HepG2 (cell line): ENCODE results near the gene REM2.

Experiments used
- MAF1 ChIP-seq: sonication (generic); formaldehyde crosslinking; IDR thresholded peaks from 2 replicates; pipeline ENCODE4 v1.5.0; 2020; ENCODE audit warnings: missing genetic modification reagents, borderline replicate concordance
- ZNF446 ChIP-seq: sonication (generic); formaldehyde crosslinking; IDR thresholded peaks from 2 replicates; pipeline ENCODE4 v1.5.0; 2020; ENCODE audit warnings: mild to moderate bottlenecking, missing genetic modification reagents
- TF ChIP-seq, protein P1 (sequence below): sonication (generic); formaldehyde crosslinking; IDR thresholded peaks from 2 replicates; pipeline ENCODE4 v1.5.0; 2020; ENCODE audit warnings: mild to moderate bottlenecking, missing genetic modification reagents, moderate library complexity
- TF ChIP-seq, protein P2 (sequence below): sonication (generic); formaldehyde crosslinking; IDR thresholded peaks from 2 replicates; pipeline ENCODE4 v1.5.0; 2020; ENCODE audit warnings: mild to moderate bottlenecking, missing genetic modification reagents

DNA sequence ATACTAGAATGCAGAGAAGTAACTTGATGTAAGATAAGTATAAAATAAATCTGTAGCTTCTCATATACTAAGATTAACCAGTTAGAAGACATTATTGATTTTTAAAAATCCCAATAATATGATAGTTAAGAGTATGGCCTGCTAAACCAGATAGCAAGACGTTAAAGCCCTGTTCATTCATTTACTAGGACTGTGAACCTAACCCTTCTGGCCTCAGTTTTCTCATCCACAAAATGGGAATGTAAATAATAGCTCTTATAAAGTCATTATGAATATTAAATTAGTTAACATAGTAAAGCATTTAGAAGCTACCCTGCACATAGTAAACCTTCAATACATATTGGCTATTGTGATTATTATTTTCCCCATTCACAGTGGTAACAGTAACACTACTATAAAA is 52.1 kb downstream of the REM2 start:
- TF ChIP-seq, protein P1, sequence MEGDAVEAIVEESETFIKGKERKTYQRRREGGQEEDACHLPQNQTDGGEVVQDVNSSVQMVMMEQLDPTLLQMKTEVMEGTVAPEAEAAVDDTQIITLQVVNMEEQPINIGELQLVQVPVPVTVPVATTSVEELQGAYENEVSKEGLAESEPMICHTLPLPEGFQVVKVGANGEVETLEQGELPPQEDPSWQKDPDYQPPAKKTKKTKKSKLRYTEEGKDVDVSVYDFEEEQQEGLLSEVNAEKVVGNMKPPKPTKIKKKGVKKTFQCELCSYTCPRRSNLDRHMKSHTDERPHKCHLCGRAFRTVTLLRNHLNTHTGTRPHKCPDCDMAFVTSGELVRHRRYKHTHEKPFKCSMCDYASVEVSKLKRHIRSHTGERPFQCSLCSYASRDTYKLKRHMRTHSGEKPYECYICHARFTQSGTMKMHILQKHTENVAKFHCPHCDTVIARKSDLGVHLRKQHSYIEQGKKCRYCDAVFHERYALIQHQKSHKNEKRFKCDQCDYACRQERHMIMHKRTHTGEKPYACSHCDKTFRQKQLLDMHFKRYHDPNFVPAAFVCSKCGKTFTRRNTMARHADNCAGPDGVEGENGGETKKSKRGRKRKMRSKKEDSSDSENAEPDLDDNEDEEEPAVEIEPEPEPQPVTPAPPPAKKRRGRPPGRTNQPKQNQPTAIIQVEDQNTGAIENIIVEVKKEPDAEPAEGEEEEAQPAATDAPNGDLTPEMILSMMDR (CRISPR knock-in tag), result no peak
- TF ChIP-seq MAF1 (no peak), ZNF446 (no peak)
- TF ChIP-seq, protein P2, sequence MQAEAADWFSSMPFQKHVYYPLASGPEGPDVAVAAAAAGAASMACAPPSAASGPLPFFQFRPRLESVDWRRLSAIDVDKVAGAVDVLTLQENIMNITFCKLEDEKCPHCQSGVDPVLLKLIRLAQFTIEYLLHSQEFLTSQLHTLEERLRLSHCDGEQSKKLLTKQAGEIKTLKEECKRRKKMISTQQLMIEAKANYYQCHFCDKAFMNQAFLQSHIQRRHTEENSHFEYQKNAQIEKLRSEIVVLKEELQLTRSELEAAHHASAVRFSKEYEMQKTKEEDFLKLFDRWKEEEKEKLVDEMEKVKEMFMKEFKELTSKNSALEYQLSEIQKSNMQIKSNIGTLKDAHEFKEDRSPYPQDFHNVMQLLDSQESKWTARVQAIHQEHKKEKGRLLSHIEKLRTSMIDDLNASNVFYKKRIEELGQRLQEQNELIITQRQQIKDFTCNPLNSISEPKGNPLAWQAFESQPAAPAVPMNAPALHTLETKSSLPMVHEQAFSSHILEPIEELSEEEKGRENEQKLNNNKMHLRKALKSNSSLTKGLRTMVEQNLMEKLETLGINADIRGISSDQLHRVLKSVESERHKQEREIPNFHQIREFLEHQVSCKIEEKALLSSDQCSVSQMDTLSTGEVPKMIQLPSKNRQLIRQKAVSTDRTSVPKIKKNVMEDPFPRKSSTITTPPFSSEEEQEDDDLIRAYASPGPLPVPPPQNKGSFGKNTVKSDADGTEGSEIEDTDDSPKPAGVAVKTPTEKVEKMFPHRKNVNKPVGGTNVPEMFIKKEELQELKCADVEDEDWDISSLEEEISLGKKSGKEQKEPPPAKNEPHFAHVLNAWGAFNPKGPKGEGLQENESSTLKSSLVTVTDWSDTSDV, result no peak
